Activated CD4-positive, alpha-beta T cell treated with anti-CD3 and anti-CD28 coated beads, Interleukin-2, amount 50 U/mL, for 24 hours (primary cell): ENCODE measurements around the gene FBXO38.
"Not testable (repeated sequence)": the region's sequence is repeated elsewhere in the genome, so short reads cannot be mapped to it uniquely, and the experiment has no call there.

Experiments used
- DNase-seq, 2 donors: peaks; one replicate each; pipeline ENCODE4 v3.0.0-alpha.2; 2020; ENCODE audit warnings: low read depth in 1 of 2, low spot score in 1 of 2

The FBXO38 gene

DNA sequence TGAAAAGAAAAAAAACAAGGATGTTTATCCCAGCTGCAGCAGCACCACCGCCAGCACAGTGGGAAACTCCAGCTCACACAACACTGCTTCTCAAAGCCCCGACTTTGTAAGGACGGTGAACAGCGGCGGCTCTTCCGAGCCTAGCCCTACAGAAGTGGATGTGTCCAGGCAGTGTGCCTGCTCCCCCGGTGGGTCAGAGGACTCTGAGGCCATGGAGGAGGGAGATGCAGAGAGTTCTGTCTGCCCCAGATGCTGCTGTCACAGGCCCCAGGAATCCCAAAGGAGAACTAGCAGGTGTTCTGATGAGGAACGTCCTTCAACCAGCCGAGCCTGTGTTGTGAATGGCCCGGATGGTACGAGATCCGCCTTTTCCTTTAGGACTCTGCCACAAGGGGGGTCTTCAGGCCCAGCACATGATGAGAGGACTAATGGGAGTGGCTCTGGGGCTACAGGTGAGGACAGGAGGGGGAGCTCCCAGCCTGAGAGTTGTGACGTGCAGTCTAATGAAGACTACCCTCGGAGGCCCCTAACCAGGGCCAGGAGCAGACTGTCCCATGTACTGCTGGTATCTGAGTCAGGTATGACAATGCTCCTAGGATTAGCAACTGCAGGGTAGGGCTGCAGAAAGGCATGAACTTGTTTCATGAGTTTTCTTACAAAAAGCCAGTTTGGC, 43.7 kb downstream of the FBXO38 start:
- DNase-seq: no peak

DNA sequence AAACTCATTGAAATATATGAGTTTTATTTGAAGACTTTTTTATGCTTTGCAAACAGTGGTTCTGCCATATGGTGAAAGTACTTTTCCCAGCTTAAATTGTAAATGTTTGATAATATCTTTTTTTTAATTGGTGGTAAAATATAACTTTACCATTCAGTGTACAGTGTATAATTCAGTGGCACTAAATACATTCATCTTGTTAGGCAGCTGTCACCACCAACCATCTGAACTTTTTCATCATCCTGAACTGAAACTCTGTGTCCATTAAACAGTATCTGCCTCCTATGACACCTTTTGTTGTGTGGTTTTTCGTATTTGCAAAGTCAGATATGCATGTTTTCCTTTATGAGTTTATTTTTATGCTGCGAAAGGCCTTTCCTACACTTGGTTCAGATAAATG, 45.1 kb downstream of the FBXO38 start:
- DNase-seq: no peak

GRCh38 chr5:148433826-148434225, 50.1 kb downstream of the FBXO38 start:
- no peak for DNase-seq

- DNase-seq: no peak
Observed at GRCh38 chr5:148436029-148436428, 52.3 kb downstream of the FBXO38 start.

DNA sequence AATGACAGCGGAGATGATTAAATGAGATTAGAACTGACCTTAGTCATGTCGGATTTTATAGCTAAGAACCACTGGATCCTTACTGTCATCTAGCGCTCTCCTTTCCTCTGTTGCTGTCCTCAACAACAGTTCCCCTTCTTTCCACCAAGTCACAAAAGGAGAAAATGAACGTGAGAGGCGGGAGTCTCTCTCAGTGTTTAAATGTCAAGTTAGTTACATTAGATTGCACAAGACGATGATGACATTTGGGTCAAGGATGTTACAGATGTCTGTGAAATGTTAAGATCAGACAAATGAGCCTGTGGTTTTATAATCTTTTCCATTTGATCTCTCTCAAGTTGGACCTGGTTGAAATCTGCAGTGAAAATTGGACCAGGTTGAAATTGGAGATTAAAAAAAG, 53.5 kb downstream of the FBXO38 start:
- DNase-seq: no peak

DNA sequence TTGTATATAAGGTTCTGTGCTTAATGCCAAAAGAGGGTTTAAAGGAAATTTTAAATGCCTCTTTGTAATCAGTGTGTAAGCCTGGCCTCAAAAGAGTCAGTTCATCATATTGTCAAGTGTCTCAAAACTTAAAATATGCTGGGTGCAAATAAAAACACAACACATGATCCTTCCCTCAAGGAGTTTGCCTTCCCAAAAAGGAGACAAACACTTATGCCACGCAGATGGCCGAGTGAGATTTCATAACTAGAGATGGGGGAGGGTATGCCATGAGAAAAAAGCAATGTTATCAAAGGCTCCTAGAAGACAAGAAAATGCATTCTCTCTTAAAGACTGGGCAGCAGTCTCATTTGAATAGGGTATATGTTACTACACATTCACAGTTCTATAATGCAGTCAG, 55.2 kb downstream of the FBXO38 start:
- DNase-seq: no peak

- no peak for DNase-seq
Observed at GRCh38 chr5:148443241-148443640, 59.5 kb downstream of the FBXO38 start.

- DNase-seq: peak in 1 of 2 donors; percentile 47
Observed at GRCh38 chr5:148443998-148444397, 60.2 kb downstream of the FBXO38 start.

GRCh38 chr5:148445578-148445977, 61.8 kb downstream of the FBXO38 start:
- DNase-seq: no peak

DNA sequence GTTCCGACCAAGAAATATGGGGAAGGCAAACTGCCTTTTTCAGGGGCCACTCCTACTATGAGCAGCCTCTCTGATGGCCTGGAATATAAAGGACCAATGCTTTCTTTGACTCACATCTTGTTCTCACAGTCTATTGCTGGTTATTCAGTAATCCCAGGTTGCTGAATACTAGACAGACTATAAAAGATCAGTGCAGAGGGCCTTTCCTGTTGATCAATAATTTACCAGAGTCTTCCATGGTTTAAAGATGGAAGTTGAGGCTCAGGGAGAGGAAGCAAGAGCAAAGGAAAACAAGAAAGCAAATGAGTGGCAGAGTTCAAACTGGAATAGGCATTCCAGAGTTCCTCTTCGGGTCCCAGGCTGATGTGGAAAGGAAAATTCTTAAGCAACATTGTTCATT, 62.9 kb downstream of the FBXO38 start:
- DNase-seq: no peak

- DNase-seq: no peak
Observed at GRCh38 chr5:148452499-148453193, 68.9 kb downstream of the FBXO38 start.

DNA sequence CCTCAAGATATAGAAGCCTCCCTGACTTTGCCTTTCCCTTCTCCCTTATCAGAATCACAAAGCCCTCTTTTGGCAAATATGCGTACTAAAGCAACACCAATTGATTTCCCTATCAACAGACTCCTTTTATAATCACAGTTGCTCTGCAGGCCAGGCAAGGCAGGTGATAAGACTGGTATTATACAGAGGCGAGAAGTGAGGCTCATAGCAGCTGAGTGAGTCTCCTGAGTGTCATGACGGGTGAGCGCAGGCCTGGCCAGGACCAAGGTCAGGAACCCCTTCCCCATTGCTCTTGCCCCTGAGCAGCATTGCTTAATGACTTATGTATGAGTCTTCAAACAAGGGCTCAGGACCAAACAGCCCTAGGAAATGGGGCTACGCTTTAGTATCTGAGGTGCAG, 70.8 kb downstream of the FBXO38 start:
- DNase-seq: no peak

DNA sequence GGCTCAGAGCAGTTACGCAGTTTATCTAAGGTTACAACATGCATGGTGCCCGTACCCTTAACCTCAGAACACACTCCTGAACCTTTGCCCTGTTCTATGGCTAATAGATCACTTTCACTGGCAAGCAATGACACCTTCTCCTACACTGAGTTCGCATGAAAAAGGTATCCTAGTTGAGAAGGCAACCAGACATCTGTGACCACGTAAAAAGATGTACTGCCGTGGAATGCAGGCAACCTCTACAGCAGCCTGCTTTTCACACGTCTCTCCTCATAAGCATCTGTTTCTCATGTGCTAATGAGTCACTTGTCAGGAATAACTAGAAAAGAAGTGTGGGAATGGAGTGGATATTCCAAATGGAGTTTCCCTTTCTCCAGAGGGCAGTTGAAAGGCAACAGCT, 71.4 kb downstream of the FBXO38 start:
- no peak for DNase-seq

GRCh38 chr5:148457183-148457620, 73.4 kb downstream of the FBXO38 start:
- DNase-seq: no peak

DNA sequence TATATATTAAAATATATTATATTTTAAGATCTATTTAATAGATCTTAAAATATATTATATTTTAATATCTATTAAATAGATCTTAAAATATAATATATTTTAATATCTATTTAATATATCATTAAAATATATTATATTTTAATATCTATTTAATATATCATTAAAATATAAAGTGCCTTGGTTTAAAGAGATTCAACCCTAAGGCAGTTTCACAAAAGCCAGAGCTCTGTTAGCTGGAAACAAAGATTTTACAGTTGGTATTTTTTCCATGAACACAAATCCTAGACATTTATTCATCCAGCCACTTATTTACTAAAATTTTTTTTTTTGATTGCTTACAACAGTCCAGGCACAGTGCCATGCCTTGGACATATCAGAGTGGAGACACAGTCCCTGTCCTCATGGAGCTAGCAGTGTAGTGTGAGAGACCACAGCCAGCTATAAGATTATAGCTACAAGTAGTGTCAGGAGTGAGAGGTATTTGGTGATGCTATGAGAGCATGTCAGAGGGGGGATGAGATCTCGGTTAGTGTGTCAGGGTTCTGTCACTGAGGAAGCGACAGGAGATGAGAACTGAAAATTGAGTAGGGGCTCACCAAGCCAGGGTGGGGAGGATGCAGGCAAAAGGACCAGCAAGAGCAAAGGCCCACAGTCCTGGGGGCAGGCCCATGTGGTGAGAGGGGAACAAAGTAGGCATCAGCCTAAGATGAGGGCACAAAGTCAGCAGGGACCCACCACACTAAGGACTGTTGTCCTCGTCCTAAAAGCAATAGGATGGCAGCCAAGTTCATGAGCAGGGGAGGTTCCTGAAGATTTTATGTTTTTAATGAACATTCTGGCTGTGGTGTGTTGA, 74.5 kb downstream of the FBXO38 start:
- DNase-seq: no peak

- no peak for DNase-seq
Observed at GRCh38 chr5:148459669-148460068, 75.9 kb downstream of the FBXO38 start.

DNA sequence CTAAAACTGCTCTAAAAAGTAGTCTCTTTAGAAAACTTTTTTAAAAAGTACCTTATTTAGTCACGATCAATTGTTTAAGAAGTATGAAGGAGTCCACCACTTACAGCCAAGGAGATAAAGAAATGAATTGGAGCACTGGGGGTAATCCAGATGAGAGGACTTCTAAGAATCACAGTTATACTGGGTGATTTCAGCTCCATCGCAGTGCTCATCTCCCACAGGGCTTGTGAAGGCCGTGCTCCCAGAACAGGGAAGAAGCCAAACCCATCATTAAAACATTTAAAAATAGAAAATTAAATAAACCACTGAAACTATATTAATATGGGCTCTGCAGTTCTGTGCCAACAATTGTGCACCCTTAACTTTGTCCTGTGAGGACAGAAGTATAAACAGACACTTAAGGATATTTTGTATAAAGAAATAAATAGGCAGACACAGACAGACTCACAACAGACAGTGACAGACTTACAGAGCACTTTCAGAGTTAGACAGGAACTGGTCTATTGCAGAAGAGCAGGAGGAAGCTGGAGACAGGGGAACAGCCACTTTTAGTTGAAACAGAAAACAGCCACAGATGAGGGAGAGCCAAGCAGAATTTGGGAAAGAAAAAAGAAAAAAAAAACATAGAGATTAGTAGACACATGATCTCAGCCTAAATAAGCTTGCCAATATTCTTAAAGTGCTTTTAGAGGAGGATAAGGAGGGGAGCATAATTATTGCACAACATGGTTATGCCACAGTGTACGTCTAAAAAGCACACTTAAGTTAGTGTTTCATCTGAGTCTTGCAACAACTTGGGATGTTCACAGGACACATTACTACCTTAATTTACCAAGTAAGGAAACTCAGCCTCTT, 81.8 kb downstream of the FBXO38 start:
- DNase-seq: no peak

DNA sequence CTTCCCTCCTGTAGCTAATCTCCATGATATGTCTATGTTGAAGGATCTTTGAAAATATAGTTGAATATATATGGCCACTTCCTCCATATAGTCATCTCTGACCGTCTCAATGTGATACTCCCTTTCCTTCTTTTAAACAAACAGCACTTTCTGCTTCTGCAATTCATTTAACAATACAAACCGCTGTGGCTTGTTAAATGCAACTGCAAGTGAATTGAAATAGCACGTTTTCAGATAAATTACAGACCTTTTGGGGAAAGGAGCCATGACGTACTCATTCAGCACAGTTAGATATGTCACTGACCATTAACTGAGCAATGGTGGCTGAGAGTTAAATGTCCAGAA, 82.5 kb downstream of the FBXO38 start:
- DNase-seq: no peak

- DNase-seq: no peak
Observed at GRCh38 chr5:148467958-148468357, 84.2 kb downstream of the FBXO38 start.

- not testable (repeated sequence) for DNase-seq
Observed at GRCh38 chr5:148468746-148469145, 85.0 kb downstream of the FBXO38 start.

DNA sequence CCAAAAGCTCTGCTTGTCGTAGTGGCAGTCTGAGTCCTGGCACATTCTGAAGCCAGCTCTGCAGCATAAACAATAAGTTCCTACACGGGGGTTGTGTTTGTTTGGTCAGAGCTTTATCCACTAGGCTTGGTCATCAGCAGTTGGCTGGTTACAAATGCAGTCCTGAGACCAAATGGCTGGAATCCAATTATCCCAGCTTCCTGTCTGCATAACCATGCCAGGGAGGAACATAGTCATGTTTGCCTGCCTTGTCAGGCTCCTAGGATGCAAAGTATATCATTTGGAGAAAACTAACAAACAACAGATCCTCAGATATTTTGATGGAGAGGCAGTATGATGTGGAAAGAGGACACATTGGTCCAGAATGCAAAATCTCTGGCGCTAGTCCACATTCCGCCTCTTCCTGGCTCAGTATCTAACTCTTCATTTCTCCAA, 85.8 kb downstream of the FBXO38 start:
- DNase-seq: no peak
